Testis (tissue), 5 donors: ENCODE results near the gene CA12. TPM values are rescaled to one million over a fixed set of nuclear protein-coding genes. Genes with fewer than 3 reads are reported as not detected.
A peak's percentile ranks its signal among the peaks of the same experiment; 100 is the strongest.

Source experiments
- DNase-seq: peaks from one replicate; pipeline ENCODE4 v3.0.0-alpha.2; 2019
- H3K27ac ChIP-seq, 2 donors: fragments of 200-600 bp; sonication (generic); one replicate each; pipeline ENCODE4 v1.5.1; 2019
- H3K27me3 ChIP-seq: fragments of 200-600 bp; sonication (generic); one replicate; pipeline ENCODE4 v1.5.1; 2019
- H3K36me3 ChIP-seq: fragments of 200-600 bp; sonication (generic); one replicate; pipeline ENCODE4 v1.5.1; 2017; ENCODE audit warnings: low read depth; ENCODE audit errors: missing control alignments
- H3K4me1 ChIP-seq: fragments of 200-600 bp; sonication (generic); one replicate; pipeline ENCODE4 v1.5.1; 2019
- H3K4me3 ChIP-seq, 2 donors: fragments of 200-600 bp; sonication (generic); one replicate each; pipeline ENCODE4 v1.5.1; 2017 to 2019
- H3K9me3 ChIP-seq: fragments of 200-600 bp; sonication (generic); one replicate; pipeline ENCODE4 v1.5.1; 2017
- CTCF ChIP-seq, 3 experiments: fragments of 450-650 bp in 2 of 3; fragments of 200-600 bp in 1 of 3; sonication (generic) in 1 of 3; IDR thresholded peaks; one replicate each; pipeline ENCODE4 v1.5.1; 2016 to 2019; ENCODE audit warnings: antibody characterized with exemption in 3 of 3, mild to moderate bottlenecking in 2 of 3, moderate library complexity in 1 of 3
- POLR2A ChIP-seq: fragments of 450-650 bp; IDR thresholded peaks from one replicate; pipeline ENCODE4 v1.6.1; 2017; ENCODE audit warnings: antibody characterized with exemption, mild to moderate bottlenecking, moderate library complexity
- WGBS, 2 donors: methylation state at CpG; one replicate each; pipeline ENCODE4 v1.1.5; 2018; 5-methylcytosine and 5-hydroxymethylcytosine counted together
- intact Hi-C: fragments of 100-400 bp; cut with DNase I; formaldehyde crosslinking; loops from one replicate; pipeline ENCODE4 v1.15.1; 2023; ENCODE audit warnings: low total_unique reads
- long read RNA-seq, 2 donors: transcript quantifications; one replicate each; lab custom pipeline, GENCODE V29; 2026
- polyA plus RNA-seq: library from polyadenylated mRNA; stranded (reverse); fragments of 350-450 nt; fragmentation: Illumina TruSeq; extraction: RNeasy Lipid Tissue Mini Kit (QIAGEN cat#74804); gene quantifications from one replicate; pipeline ENCODE4 v1.2.3, GENCODE V29; 2014; ENCODE audit warnings: low read depth, low replicate concordance; ENCODE audit not compliant: insufficient read depth
- total RNA-seq, 2 donors: library from RNA; depleted of rRNA; stranded (reverse); fragments of >200 nt; gene quantifications; one replicate each; pipeline ENCODE4 v1.2.3, GENCODE V29; 2016

CA12 gene
- total RNA-seq (under 1 TPM; 0.55 to 0.68 TPM), polyA plus RNA-seq (8.0 TPM)
- long read RNA-seq, donor 1: 0 reads
- long read RNA-seq, donor 2: 0 reads

- 1 to 3% methylated on average over 22 to 51 of the region's 58 CpGs for WGBS, 2 donors
- Histone ChIP-seq H3K4me1 (peaks cover 8% of the 10 kb centered on the region), H3K36me3 (no peaks in the 10 kb centered on the region), H3K4me3 (peak within 1 kb of the TSS; percentile 34 to 43), H3K27ac (no peak within 1 kb of the TSS), H3K9me3 (no peaks in the 10 kb centered on the region), H3K27me3 (no peaks in the 10 kb centered on the region)
- peak; percentile 33 for DNase-seq
- intact Hi-C loops: loop anchor here (10.0 kb wide), 1 partner anchor 57 kb away; no protein-coding TSS in a partner anchor
- TF ChIP-seq CTCF (IDR thresholded peaks at IDR 0.05): no peak
- TF ChIP-seq POLR2A: no peak
These were observed at the start of gene CA12 for GRCh38 chr15:63381301-63382204. CA12 (minus strand) TSS chr15:63381846; CDS start chr15:63381720, 126 bp downstream.

GRCh38 chr15:63430766-63431451 lies 49.3 kb upstream of the CA12 start:
- no peaks in the 10 kb centered on the region for H3K4me1 ChIP-seq
- WGBS, 2 donors: 65 to 74% methylated on average over 6 of the region's 6 CpGs
- intact Hi-C loops: no loop called here
- no peak overlapping the region for H3K4me3 ChIP-seq
- TF ChIP-seq POLR2A (no peak), CTCF (IDR thresholded peaks at IDR 0.05) (no peak)
- H3K27me3 ChIP-seq: no peaks in the 10 kb centered on the region
- H3K9me3 ChIP-seq: no peaks in the 10 kb centered on the region
- no peak for DNase-seq
- no peak overlapping the region for H3K27ac ChIP-seq
- no peaks in the 10 kb centered on the region for H3K36me3 ChIP-seq

- no peak for DNase-seq
- Histone ChIP-seq H3K27ac (no peak overlapping the region), H3K9me3 (no peaks in the 10 kb centered on the region), H3K36me3 (no peaks in the 10 kb centered on the region), H3K27me3 (no peaks in the 10 kb centered on the region), H3K4me1 (no peaks in the 10 kb centered on the region), H3K4me3 (no peak overlapping the region)
- intact Hi-C loops: no loop called here
- WGBS, 2 donors: 89 to 95% methylated on average over 2 of the region's 2 CpGs
- TF ChIP-seq CTCF (IDR thresholded peaks at IDR 0.05): no peak
- TF ChIP-seq POLR2A: no peak
These were observed 44.9 kb upstream of the CA12 start for GRCh38 chr15:63426552-63426951.

GRCh38 chr15:63425426-63425985 lies 43.9 kb upstream of the CA12 start:
- no peak for DNase-seq
- no peak overlapping the region for H3K4me3 ChIP-seq
- no peaks in the 10 kb centered on the region for H3K4me1 ChIP-seq
- no peaks in the 10 kb centered on the region for H3K27me3 ChIP-seq
- no peaks in the 10 kb centered on the region for H3K36me3 ChIP-seq
- H3K9me3 ChIP-seq: no peaks in the 10 kb centered on the region
- 69 to 78% methylated on average over 2 of the region's 2 CpGs for WGBS, 2 donors
- TF ChIP-seq CTCF (IDR thresholded peaks at IDR 0.05) (no peak), POLR2A (no peak)
- H3K27ac ChIP-seq: no peak overlapping the region
- intact Hi-C loops: no loop called here
